HL-60 (cell line): ENCODE data around the gene SARDH.
A peak's percentile ranks its signal among the peaks of the same experiment; 100 is the strongest.

Experiments
- GABPA ChIP-seq: IDR thresholded peaks from 2 replicates; pipeline ENCODE4 v1.6.1; 2012; ENCODE audit warnings: low read depth
- POLR2AphosphoS5 ChIP-seq: IDR thresholded peaks from 2 replicates; pipeline ENCODE4 v1.6.1; 2012; ENCODE audit warnings: low read depth
- REST ChIP-seq: IDR thresholded peaks from 2 replicates; pipeline ENCODE4 v1.6.1; 2012; ENCODE audit warnings: low read depth; ENCODE audit not compliant: insufficient replicate concordance
- SPI1 ChIP-seq: IDR thresholded peaks from 2 replicates; pipeline ENCODE4 v1.6.1; 2012; ENCODE audit warnings: low read depth, mild to moderate bottlenecking, borderline replicate concordance
- TF ChIP-seq, protein P1 (sequence below): IDR thresholded peaks from one replicate; pipeline ENCODE4 v1.5.1; 2011; ENCODE audit warnings: low read length, control low read depth, inconsistent platforms; ENCODE audit not compliant: insufficient read depth

GRCh38 chr9:133782157-133783130 lies 44.3 kb upstream of the SARDH start:
- TF ChIP-seq, protein P1, sequence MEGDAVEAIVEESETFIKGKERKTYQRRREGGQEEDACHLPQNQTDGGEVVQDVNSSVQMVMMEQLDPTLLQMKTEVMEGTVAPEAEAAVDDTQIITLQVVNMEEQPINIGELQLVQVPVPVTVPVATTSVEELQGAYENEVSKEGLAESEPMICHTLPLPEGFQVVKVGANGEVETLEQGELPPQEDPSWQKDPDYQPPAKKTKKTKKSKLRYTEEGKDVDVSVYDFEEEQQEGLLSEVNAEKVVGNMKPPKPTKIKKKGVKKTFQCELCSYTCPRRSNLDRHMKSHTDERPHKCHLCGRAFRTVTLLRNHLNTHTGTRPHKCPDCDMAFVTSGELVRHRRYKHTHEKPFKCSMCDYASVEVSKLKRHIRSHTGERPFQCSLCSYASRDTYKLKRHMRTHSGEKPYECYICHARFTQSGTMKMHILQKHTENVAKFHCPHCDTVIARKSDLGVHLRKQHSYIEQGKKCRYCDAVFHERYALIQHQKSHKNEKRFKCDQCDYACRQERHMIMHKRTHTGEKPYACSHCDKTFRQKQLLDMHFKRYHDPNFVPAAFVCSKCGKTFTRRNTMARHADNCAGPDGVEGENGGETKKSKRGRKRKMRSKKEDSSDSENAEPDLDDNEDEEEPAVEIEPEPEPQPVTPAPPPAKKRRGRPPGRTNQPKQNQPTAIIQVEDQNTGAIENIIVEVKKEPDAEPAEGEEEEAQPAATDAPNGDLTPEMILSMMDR, result peak; percentile 95
- TF ChIP-seq REST (no peak), POLR2AphosphoS5 (no peak), SPI1 (no peak), GABPA (no peak)
